HG03139 (cell line): ENCODE data around the gene RNASE1.

Experiments
- ATAC-seq: cut with Tn5 transposase; IDR thresholded peaks from one replicate; pipeline ENCODE4 v1.9.1; 2021; ENCODE audit not compliant: unreplicated experiment

The RNASE1 gene

DNA sequence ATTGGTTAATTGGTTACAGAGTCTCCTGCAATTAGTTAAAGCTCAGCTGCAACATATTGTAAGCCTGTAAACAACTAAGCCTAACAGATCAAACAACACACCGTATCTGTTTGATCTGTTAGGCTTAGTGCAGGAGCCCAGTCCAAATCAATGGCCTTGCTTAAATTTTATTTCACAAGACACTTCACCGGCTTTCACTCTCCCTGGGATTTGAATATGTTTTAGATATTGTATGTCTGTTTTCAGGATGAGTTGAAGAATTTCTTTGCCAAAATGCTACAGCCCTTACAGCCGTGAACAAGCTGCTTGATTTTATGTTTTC is 5.5 kb upstream of the RNASE1 start:
- no peak for ATAC-seq

DNA sequence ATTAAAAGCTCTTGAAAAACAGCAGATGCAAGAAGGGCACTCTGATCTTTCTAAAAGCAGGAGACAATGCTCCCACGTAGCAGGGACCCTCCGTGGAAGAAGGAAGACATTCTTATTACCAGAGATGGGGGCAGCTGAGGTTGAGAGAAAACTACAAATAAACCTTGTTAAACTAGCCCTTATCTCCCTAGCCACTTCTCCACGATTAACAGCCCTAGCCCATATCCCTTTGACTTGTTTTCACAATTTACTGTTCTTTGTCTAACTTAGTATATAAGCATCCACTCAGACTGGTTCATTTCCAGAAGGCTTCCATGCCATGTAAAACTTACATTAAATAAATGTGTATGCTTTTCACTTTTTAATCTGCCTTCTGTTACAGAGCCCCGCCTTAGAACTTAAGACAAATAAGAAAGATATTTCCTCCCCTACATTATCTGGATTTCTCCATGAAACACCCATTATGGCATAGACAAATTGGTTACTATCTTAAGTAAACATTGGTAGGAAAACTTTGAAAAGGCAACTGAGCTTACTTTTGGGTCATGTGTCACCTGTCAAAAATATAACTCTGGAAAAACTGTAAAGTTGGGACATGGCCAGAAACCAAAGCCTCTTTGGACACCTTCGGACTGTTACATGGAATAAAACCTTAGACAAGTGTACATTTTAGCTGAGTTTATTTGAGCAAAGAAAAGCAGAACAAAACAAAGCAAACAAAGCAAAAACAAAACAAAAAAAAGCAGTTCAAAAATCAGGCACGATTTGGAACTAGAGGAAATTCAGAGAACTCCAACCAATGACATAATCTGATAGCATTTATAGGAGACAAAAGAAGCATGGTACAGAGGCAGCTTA is 4.9 kb upstream of the RNASE1 start:
- ATAC-seq, result no peak

DNA sequence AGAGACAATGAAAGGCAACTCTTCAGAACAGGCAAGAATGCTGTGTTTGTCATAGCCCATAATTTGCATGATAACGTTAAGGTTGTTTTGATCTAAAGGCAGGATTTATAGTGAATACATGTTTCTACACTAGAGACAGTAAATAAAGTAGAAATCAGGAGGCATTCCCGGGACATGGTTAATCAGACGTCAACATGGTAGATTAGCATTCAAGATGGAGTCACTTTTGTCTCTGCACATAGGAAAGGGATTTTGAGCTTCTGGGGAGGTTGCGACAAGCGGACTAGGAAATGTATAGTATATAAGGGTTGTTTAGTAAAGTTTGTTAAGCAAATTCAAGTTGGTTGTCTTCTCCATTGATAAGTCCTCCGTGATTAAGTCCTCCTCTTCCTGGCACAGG is 2.8 kb upstream of the RNASE1 start:
- no peak for ATAC-seq

DNA sequence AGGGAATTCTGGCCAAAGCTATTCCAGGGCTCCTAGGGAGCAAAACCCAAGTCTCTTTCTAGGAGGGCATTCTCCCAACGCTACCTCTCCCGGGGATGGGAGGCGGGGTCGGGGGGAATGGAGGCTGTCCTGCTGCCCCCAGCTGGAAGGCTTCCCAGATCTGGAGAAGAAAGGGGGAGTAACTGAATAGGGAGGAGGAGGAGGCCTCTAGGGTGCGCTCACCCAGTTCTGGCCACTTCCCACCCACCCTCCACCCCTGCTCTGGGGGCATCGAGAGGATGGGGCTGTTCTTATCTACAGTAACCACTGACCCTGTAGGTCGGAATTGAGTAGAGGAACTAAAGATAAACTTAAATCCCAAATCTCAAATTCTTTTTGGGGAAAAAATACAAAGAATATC is 579 bp upstream of the RNASE1 start:
- ATAC-seq, result no peak

DNA sequence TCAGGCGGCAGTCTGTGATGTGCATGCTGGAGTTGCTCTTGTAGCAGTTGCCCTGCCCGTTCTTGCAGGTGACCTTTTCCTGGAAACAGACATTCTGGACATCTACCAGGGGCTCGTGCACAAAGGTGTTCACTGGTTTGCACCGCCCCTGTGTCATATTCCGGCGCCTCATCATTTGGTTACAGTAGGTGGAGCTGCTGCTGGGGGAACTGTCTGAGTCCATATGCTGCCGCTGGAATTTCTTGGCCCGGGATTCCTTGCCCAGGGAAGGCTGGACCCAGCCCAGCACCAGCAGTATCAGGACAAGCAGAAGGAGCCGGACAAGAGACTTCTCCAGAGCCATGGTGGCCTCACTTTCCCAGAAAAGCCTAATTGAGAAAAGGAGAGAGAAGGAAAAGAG is 918 bp downstream of the RNASE1 start:
- ATAC-seq, result no peak

DNA sequence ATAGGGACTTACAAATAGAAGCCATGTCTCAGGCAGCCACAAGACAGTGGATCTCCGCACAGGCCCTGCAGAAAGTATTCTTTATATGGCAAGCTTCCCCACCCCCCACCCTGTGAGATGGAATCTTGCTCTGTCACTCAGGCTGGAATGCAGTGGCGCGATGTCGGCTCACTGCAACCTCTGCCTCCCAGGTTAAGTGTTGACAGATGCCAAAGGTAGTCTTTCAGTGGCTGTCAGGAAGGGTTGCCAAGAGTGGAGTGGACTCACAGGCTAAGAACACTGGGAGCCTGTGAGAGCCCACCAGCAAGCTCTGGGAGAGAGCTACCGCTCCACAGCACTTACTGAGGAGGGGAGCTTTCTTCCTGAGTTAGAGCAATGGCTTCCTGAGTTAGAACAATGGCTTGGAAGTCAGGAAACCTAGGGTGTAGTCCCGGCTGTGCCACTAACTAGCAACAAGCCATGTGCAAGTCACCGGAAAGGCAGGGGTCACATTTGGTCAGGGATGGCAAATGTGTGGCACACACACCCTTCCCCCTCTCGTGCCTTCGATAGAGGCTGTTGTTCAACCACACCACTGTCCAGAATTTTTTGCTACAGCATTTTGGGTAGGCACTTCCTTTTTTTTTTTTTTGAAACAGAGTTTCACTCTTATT is 2.6 kb downstream of the RNASE1 start:
- no peak for ATAC-seq

DNA sequence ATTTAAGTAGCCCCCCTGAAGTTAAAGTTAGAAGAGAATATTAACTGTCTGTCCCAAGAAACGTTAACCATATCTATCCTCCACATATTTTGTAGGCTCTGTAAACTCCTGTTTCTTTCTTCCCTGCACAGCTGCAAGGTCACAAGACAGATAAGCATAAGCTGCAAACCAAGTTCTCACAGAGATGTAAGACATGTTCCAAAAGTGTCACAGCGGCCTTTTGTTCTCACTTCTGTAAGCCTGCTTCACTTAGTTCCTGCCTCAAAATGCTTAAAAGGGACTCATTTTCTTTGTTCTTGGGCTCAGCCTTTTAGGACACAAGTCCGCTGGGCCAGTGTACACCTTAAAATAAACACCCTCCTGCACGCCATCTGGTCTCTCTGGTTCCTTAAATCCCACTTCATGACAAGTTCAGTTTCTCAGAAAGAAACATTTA is 3.2 kb downstream of the RNASE1 start:
- no peak for ATAC-seq

DNA sequence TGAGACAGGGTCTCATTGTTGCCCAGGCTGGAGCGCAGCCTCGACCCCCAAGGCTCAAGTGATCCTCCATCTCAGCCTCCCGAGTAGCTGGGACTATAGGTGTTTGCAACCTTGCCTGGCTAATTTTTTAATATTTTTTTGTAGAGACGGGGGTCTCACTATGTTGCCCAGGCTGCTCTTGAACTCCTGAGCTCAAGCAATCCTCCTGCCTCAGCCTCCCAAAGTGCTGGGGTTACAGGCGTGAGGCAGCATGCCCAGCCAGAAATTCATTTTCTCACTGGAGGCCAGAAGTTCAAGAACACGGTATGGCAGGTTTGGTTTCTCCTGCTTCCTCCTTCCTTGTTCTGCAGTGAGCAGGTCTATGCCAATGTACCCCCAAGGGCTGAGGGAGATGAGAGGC is 3.7 kb downstream of the RNASE1 start:
- no peak for ATAC-seq

DNA sequence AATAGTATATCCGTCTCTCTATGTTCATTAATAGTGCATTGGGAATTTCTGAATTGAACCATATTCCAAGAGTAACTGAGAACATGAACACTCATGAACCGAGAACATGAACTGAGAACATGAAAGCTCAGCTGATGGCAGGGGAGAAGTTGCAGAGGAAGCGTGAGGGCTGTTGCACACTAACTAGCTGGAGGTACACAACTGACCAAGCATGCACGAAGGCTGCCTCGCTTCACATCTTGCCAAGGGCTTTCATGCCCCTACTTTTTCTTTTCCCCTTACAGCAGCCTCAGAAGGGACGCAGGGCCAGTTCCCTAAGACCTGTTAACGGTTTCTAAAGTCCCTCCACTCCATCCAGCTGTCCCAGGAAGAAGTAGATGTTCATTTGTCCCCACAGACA is 4.3 kb downstream of the RNASE1 start:
- ATAC-seq, result no peak

DNA sequence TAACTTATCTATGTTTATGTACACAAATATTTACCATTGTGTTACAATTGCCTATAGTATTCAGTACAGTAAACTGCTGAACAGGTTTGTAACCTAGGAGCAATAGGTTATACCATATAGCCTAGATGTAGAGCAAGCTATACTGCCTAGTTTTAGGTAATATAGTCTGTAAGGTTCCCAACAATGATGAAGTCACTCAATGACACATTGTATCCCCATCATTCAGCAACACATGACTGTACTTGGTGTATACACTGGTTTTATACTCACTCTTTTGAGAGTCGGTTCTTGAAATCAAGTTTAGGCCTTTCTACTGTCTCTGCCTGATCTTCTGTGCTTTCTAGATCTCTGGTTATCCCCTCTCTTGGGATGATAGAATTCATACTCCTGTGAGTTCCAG is 5.5 kb downstream of the RNASE1 start:
- ATAC-seq, result no peak

DNA sequence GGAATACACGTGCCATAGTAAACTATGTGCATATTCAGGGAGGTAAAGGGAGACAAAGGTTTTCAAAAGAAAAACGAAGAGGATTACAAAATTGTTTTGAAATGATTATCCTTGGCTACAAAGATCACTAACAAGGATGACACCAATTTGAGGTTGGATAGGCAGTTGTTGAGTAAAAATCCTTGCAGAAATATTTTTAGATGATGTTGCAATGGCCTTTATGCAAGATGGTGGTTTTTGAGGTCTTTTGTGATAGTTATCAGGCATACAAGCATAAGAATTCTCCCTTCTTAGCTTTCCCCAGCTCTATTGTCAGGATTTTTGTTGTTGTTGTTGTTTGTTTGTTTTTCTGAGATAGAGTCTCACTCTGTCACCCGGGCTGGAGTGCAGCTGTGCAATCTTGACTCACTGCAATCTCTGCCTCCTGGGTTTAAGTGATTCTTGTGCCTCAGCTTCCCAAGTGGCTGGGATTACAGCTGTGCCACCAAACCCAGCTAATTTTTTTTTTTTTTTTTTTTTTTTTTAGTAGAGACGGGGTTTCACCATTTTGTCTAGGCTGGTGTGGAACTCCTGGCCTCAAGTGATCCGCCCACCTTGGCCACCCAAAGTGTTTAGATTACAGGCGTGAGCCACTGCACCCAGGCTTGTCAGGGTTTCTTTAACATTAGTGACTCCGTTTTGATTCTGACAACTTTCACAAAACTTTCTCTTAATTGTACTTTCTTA is 7.8 kb downstream of the RNASE1 start:
- no peak for ATAC-seq

DNA sequence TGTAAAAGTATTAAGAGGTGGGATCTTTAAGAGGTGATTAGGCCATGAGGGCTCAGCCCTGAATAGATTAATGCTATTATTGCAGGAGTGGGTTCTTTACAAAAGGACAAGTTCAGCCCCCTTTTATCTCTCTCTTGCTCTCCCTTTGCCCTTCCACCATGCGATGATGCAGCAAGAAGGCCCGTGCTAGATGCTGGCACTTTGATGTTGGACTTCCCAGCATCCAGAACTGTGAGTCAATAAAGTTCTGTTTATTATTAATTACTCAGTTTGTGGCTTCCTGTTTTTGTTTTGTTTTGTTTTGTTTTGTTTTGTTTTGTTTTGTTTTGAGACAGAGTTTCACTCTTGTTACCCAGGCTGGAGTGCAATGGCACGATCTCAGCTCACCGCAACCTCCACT is 10.1 kb downstream of the RNASE1 start:
- ATAC-seq, result no peak

DNA sequence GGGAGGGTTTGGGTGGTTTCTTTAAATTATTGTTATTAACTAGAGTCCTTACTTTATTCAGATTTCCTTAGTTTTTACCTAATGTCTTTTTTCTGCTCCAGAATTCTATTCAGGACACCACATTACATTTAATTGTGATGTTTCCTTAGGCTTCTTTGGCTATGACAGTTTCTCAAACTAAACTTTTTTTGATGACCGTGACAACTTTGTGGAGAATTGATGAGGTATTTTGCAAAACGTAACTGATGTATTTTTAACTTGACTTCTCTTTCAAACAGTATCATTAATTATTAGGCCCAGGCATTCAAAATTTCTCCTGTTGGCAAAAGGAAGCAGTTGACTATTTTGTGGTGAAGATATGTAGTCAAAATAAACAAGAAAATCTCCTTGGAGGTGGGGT is 11.0 kb downstream of the RNASE1 start:
- no peak for ATAC-seq

DNA sequence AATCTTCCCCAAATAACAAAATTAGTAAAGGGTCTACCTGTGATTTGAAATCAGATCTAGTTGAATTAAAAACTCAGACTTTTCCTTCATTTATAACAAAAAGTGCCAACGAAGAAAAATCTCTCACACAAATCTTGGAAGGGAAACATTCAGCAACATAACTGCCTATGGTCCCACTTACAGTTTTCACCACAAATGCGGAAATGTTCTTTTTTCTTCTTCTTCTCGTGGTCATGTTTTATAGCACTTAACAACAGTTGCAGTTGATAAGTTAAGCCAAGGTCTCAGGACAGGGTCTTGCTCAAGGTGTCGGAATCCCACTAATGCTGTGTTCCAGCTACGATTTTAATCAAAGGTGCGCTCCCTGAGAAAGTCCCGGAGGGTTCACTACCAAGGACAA is 11.5 kb downstream of the RNASE1 start:
- no peak for ATAC-seq

DNA sequence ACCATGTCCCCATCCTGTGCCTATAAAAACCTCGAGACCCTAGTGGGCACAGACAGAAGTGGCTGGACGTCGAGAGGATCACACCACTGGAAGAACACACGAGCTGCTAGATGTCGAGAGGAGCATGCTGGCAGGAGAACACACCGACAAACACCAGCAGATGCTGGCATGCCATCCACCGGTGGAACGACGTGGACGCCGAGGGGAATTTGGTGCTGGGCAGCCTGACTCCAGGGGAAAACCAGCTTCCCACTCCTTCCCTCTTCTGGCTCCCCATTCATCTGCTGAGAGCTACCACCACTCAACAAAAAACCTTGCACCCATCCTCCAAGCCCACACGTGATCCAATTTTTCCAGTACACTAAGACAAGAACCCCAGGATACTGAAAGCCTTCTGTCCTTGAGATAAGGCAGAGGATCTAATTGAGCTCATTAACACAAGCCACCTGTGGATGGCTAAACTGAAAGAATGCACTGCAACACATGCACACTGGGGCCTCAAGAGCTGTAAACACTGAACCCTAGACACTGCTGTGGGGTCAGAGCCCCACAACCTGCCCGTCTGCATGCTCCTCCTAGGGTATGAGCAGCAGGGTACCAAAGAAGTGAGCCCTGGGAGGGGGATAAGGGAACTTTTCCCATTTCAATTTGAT is 12.1 kb downstream of the RNASE1 start:
- ATAC-seq, result no peak

DNA sequence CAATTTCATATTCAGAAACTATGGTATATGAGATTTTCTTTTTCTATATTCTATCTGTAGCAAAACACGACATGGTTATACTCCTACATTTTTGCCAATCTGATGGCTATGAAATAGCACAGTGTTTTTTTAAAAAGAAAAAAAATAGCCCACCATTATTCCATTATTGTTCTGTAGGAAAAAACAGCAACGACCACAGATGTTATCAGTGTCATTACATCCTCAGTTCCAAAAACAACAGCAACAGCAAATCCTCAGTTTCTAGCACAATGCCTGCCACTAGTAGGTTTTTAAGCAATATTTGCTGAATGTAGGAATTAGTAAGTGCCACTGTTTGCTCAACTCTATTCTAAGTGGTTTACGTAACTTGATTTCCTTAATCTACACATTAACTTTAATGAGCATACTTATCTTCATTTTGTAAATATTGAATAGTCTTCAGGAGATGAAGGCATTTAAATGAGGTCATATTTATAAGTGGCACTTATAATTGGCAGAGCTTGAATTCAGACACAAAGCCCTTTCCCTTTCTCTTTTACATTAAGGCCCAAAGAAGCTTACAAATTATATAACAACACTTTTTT is 13.3 kb downstream of the RNASE1 start:
- ATAC-seq, result no peak

DNA sequence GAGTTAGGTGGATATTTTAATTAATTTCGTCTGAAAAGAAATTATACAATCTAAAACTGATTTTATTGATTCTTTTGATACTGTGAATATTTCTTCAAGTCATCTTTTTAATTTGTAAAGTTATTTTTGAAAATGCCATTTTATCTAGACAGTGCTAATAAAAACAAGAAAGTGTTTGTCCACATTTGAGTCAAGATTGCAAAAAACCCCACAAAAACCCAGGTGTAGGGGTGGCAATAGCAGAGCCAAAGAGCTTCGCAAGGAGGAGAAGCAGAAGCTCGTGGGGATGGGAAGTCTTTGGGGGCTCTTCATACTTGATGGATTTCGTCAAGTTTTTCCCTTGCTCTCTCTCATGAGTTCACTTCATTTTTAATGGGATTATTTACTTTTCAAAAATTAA is 15.6 kb downstream of the RNASE1 start:
- no peak for ATAC-seq

DNA sequence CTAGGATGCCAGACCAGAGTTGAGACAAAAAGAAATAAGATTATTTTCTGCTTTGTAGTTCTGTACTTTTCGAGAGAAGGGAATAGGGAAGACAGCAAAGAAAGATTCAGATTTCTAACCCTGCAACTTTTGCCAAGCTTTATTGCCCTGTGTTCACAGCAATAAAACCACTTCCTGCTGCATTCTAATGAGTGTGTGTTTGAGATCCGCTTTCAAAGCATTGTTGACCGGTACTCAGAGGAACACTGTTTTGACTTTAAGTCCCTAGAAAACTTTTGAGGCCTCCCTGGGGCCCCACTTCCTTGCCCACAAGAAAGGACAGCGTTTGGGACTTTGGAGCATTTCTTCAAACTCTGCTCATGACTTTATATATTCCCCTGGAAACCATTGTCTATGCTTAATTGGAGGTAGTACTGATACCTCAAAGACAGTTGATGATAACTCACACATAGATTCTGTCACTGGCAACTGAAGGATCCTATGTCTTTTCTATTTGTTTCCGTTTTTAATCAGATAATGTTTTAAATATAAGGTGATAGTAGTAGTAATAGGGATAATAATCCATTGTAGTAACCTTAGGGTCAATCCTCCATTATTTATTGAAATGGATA is 20.3 kb downstream of the RNASE1 start:
- ATAC-seq, result peak; percentile 67

DNA sequence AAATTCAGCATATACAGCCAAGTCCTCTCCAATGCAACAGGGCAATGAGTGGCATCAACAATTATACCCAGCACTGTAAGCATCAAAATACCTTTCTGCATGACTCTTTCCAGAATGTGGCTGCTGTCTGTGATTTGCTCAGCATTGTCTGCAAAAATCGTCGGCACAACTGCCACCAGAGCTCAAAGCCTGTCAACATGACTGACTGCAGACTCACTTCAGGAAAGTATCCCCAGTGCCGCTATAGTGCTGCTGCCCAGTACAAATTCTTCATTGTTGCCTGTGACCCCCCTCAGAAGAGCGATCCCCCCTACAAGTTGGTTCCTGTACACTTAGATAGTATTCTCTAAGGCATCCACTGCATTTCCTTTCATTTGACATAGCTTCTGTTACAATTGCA is 20.8 kb downstream of the RNASE1 start:
- no peak for ATAC-seq

DNA sequence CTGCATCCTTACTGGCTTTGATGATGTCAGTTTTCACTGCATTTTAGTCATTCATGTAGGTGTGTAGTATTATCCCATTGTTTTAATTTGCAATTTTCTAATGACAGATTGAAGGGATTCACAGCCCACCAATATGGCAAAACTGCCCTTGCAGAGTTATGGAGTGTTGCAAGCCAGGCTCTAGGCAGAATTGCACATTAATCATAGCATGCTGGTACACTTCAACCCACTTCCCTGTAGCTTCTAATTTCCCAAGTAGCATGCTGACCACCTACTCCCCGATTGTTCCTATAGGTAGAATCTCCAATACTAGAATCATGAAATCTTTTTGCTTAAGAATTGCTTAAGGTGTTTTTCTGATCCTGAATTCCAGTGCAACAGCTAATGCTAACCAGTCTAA is 26.7 kb downstream of the RNASE1 start:
- no peak for ATAC-seq

DNA sequence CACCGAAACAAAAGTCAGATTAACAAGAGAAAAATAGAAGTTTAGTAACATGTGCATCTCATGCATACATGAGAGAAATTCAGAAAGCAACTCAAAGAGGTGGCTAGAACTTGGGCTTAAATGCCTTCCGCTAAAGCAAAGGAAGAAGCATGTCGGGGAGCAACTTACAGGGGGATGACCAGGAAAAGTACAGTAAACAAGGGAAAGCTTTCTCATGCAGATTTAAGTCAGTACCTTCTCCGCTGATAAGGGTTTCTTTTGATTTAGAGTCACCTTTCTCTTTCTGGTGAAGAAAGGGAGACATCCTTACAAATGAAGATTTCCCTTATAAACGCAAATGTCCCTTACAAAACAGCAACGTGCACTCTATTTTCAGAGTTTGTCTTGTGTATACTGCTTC is 27.6 kb downstream of the RNASE1 start:
- ATAC-seq, result no peak
